SK-N-MC (cell line): ENCODE results near the gene PSMD11.

Experiments
- EZH2 ChIP-seq: fragments of 200-600 bp; sonication (generic); IDR thresholded peaks from one replicate; pipeline ENCODE4 v1.6.1; 2017; ENCODE audit warnings: antibody characterized with exemption
- FOXP2 ChIP-seq: optimal IDR thresholded peaks from 2 replicates; pipeline ENCODE3; 2011; ENCODE audit warnings: mild to moderate bottlenecking, moderate library complexity; ENCODE audit not compliant: insufficient read depth; ENCODE audit errors: extremely low read length, control extremely low read depth
- POLR2AphosphoS5 ChIP-seq: IDR thresholded peaks from 2 replicates; pipeline ENCODE4 v1.6.1; 2012; ENCODE audit warnings: mild to moderate bottlenecking, low read depth, low read length, borderline replicate concordance

GRCh38 chr17:32512328-32512727 is 68.0 kb downstream of the PSMD11 start:
- TF ChIP-seq EZH2 (no peak), FOXP2 (no peak), POLR2AphosphoS5 (no peak)
